Ovary (tissue), 9 donors: Measurements from ENCODE around the gene PPFIA4. TPM values are rescaled to one million over a fixed set of nuclear protein-coding genes. Genes with fewer than 3 reads are reported as not detected.

ENCODE experiments used
- DNase-seq, 5 donors: peaks; one replicate each; pipeline ENCODE4 v3.0.0-alpha.2; 2019 to 2020
- H3K27ac ChIP-seq, 2 donors: fragments of 200-600 bp; one replicate each; pipeline versions ENCODE4 v1.5.1 to v1.8.0; 2019 to 2022
- H3K27me3 ChIP-seq: fragments of 200-600 bp; one replicate; pipeline ENCODE4 v1.8.0; 2022
- H3K36me3 ChIP-seq: fragments of 200-600 bp; sonication (generic); one replicate; pipeline ENCODE4 v1.5.1; 2019
- H3K4me1 ChIP-seq: one replicate; pipeline ENCODE4 v1.8.1; 2013; ENCODE audit warnings: mild to moderate bottlenecking, moderate library complexity; ENCODE audit not compliant: insufficient read depth
- H3K4me3 ChIP-seq: fragments of 200-600 bp; sonication (generic); one replicate; pipeline ENCODE4 v1.5.1; 2017
- H3K9me3 ChIP-seq, 2 donors: fragments of 200-600 bp in 1 of 2; sonication (generic) in 1 of 2; one replicate each; pipeline versions ENCODE4 v1.5.1 to v1.8.1; 2013 to 2019; ENCODE audit warnings: mild to moderate bottlenecking in 1 of 2, moderate library complexity in 1 of 2
- CTCF ChIP-seq, 3 donors: fragments of 450-650 bp in 2 of 3; fragments of 200-600 bp in 1 of 3; IDR thresholded peaks; one replicate each; pipeline versions ENCODE4 v1.5.1 to v1.8.0; 2016 to 2022; ENCODE audit warnings: antibody characterized with exemption in 3 of 3, mild to moderate bottlenecking in 1 of 3
- EP300 ChIP-seq: sonication (generic); formaldehyde crosslinking; IDR thresholded peaks from one replicate; pipeline ENCODE4 v1.6.1; 2017; ENCODE audit warnings: antibody characterized with exemption
- POLR2A ChIP-seq: fragments of 450-650 bp; IDR thresholded peaks from one replicate; pipeline ENCODE4 v1.6.1; 2017; ENCODE audit warnings: antibody characterized with exemption, mild to moderate bottlenecking, moderate library complexity
- WGBS, 3 donors: extraction: QIAGEN DNeasy Blood & Tissue Kit in 1 of 3; methylation state at CpG; one replicate each; pipeline versions ENCODE4 v1.1.5 to v1.1.7; 2013 to 2017; 5-methylcytosine and 5-hydroxymethylcytosine counted together
- intact Hi-C, 4 donors: fragments of 100-400 bp; cut with DNase I; formaldehyde crosslinking; loops; one replicate each; pipeline versions ENCODE4 v1.11.0 to v1.15.1; 2022 to 2023
- polyA plus RNA-seq, 2 donors: library from polyadenylated mRNA; stranded (reverse); fragments of 200-250 nt in 1 of 2; fragments of 350-450 nt in 1 of 2; fragmentation: Illumina TruSeq in 1 of 2; extraction: RNeasy Lipid Tissue Mini Kit (QIAGEN cat#74804) in 1 of 2; gene quantifications; one replicate each; pipeline ENCODE4 v1.2.3, GENCODE V29; 2013 to 2014
- total RNA-seq, 7 donors: library from RNA; depleted of rRNA in 2 of 7; stranded (reverse); fragments of >200 nt in 2 of 7; fragmentation: NEBNext Ultra II Directional in 3 of 7; extraction: Animal tissue kit (Norgen Biotek cat#: 25700) in 3 of 7; gene quantifications; one replicate each; pipeline versions ENCODE4 v1.1.0 to v1.2.4, GENCODE V29; 2016 to 2023
- donor health status: DM: no; HTN: no; CAD: no; lungs with moderate emphysema.
- donor health status: DM: no; HTN: no; CAD: no.
- donor health status: Bipolar disorder and iron deficiency.
- donor health status: DM: yes; HTN: yes; CAD: no.
- donor health status: DM: no; HTN: no; CAD: no.
- donor health status: DM: yes; HTN: yes; CAD: no.

The PPFIA4 gene
- total and polyA plus RNA-seq, 9 donors = 0.35 to 2.6 (median 1.4) TPM

- Histone ChIP-seq H3K4me3 (no peak overlapping the region), H3K9me3 (no peaks in the 10 kb centered on the region), H3K27ac (no peak overlapping the region), H3K27me3 (no peaks in the 10 kb centered on the region), H3K36me3 (no peaks in the 10 kb centered on the region), H3K4me1 (no peaks in the 10 kb centered on the region)
- no peak for DNase-seq
- TF ChIP-seq POLR2A (no peak), CTCF (IDR thresholded peaks at IDR 0.05) (no peak), EP300 (no peak)
- intact Hi-C loops = no loop called here
- 81 to 90% (median 82%) methylated on average over 2 of the region's 2 CpGs for WGBS, 3 donors
Measured at GRCh38 chr1:203033287-203033686, 7.0 kb downstream of the PPFIA4 start.

DNA sequence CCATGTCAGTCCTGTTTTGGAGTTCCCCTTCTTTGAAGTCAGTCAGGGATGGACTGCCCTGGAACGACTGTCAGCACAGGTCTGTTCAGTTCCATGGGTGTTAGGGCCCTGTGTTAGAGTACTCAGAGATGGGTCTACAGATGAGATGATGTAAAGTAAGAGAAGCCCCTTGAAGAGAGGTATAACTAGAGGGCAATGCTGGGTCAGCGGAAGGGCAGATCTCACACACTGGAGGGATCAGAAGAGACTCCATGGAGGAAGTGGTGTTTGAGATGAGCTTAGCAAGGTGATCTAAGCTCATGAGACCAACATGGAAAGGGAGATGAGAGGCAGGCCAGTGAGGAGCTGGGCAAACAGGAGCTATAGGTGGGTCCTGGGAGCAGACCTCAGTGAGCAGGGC is 7.6 kb downstream of the PPFIA4 start:
- TF ChIP-seq POLR2A (no peak), CTCF (IDR thresholded peaks at IDR 0.05) (no peak), EP300 (no peak)
- H3K27me3 ChIP-seq = no peaks in the 10 kb centered on the region
- DNase-seq = peak in 1 of 5 donors; percentile 0
- H3K4me1 ChIP-seq = no peaks in the 10 kb centered on the region
- no peaks in the 10 kb centered on the region for H3K9me3 ChIP-seq
- no peak overlapping the region for H3K27ac ChIP-seq
- no peak overlapping the region for H3K4me3 ChIP-seq
- intact Hi-C loops = no loop called here
- H3K36me3 ChIP-seq = no peaks in the 10 kb centered on the region
- 87 to 96% (median 90%) methylated on average over 2 of the region's 2 CpGs for WGBS, 3 donors

GRCh38 chr1:203034422-203035110 is 8.3 kb downstream of the PPFIA4 start:
- H3K27me3 ChIP-seq = no peaks in the 10 kb centered on the region
- no peaks in the 10 kb centered on the region for H3K36me3 ChIP-seq
- DNase-seq = peak in 1 of 5 donors; percentile 9
- 79 to 92% (median 88%) methylated on average over 10 of the region's 10 CpGs for WGBS, 3 donors
- TF ChIP-seq EP300 = no peak
- TF ChIP-seq CTCF (IDR thresholded peaks at IDR 0.05) = no peak
- TF ChIP-seq POLR2A = no peak
- no peak overlapping the region for H3K4me3 ChIP-seq
- no peaks in the 10 kb centered on the region for H3K4me1 ChIP-seq
- H3K27ac ChIP-seq = no peak overlapping the region
- no peaks in the 10 kb centered on the region for H3K9me3 ChIP-seq
- intact Hi-C loops = loop anchor here in 2 of 4 donors (5.0 kb wide), 1 partner anchor 183 kb away; no protein-coding TSS in a partner anchor

- TF ChIP-seq POLR2A = no peak
- TF ChIP-seq CTCF (IDR thresholded peaks at IDR 0.05) = no peak
- TF ChIP-seq EP300 = no peak
- H3K27me3 ChIP-seq = no peaks in the 10 kb centered on the region
- H3K9me3 ChIP-seq = no peaks in the 10 kb centered on the region
- H3K27ac ChIP-seq = no peak overlapping the region
- H3K36me3 ChIP-seq = no peaks in the 10 kb centered on the region
- H3K4me1 ChIP-seq = no peaks in the 10 kb centered on the region
- intact Hi-C loops = loop anchor here in 2 of 4 donors (5.0 kb wide), 1 partner anchor 182 kb away; no protein-coding TSS in a partner anchor
- DNase-seq = peak in 1 of 5 donors; percentile 9
- 71 to 82% (median 75%) methylated on average over 15 of the region's 15 CpGs for WGBS, 3 donors
- no peak overlapping the region for H3K4me3 ChIP-seq
Measured at GRCh38 chr1:203035111-203036000, 9.1 kb downstream of the PPFIA4 start.
